Measurements from ENCODE around the gene LEMD2.

Gene LEMD2

DNA sequence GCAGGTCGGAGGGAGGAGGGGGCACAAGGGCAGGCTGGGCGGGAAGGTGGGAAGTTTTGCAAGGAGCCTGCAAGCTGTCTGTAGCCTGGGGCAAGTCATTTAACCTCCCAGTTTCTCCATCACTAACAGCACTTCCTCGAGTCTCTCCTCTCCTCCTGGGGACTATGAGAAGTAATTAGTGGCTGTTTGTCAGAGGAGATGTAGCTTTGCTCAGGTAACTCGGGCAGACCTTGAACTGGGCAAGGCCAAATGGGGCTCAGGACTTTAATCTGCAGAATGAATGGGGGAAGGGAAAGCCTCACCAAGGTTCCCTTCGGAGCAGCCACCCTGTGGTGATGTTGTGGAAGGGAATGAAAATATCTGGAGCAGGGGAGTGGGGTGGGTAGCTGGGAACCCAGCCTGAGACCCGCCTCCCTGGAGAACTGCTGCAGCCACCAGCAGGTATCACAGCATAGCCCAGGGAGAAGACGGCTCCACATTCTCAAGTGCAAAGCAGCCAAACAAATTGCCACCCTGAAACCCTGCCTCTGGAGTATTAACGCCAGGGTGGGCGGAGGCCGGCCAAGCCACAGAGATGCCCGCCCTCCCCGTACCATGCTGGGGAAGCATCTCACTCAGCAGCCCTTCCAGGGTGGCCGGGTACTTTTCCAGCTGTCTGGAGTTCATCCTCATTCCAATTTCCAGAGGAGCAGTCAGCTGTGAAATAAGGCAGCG, 6.1 kb upstream of the LEMD2 start:
- no peak for DNase-seq (ENCODE audit: low spot score)
- TF ChIP-seq, protein P1, sequence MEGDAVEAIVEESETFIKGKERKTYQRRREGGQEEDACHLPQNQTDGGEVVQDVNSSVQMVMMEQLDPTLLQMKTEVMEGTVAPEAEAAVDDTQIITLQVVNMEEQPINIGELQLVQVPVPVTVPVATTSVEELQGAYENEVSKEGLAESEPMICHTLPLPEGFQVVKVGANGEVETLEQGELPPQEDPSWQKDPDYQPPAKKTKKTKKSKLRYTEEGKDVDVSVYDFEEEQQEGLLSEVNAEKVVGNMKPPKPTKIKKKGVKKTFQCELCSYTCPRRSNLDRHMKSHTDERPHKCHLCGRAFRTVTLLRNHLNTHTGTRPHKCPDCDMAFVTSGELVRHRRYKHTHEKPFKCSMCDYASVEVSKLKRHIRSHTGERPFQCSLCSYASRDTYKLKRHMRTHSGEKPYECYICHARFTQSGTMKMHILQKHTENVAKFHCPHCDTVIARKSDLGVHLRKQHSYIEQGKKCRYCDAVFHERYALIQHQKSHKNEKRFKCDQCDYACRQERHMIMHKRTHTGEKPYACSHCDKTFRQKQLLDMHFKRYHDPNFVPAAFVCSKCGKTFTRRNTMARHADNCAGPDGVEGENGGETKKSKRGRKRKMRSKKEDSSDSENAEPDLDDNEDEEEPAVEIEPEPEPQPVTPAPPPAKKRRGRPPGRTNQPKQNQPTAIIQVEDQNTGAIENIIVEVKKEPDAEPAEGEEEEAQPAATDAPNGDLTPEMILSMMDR (IDR thresholded peaks at IDR 0.05; ENCODE audit: borderline replicate concordance, control extremely low read depth, extremely low read depth, insufficient read depth, missing control alignments): no peak
- in situ Hi-C loops (cut with MboI; ENCODE audit: low sequenced_read_pairs, unreplicated experiment): no loop called here

DNA sequence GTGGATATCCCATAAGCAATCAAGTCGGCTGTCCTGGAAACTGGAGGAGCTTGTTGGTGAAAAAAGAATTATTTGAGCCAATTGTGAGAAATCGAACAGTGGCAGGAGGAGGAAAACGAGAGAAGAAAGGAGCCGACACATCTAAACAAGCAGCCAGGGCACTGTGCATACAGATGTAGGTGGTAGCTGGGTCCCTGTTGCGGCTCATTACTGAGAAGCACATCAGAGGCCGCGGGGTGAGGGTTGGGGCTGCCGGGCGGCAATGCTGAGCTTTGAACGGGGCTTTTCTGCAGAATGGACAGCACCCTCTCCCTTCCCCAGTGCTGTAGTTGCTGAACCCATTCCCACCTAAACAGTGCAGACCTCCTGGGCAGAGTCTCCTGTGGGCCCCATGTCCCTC, 4.1 kb upstream of the LEMD2 start:
- no peak for DNase-seq (ENCODE audit: low spot score)
- in situ Hi-C loops (cut with MboI; ENCODE audit: low sequenced_read_pairs, unreplicated experiment): no loop called here
- TF ChIP-seq, protein P1 (IDR thresholded peaks at IDR 0.05; ENCODE audit: borderline replicate concordance, control extremely low read depth, extremely low read depth, insufficient read depth, missing control alignments): no peak

DNA sequence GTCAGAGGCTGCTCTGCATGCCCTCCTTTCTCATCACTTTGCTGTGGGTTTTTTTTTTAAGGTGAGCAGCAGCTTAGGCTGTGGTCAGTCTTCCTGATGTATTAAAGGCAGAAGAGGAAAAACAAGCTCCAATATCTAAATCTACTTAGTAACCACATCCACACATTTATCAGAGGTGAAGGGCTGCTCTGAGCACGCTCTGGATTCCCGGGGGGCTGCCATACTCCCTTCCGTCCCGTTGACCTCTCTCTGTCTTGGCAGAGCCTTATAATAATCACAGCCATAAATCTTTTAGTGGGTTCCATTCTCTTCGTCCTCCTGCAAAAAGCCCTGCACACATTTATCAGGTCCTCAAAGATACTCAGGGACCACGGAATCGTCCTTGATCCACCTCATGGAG, 2.7 kb upstream of the LEMD2 start:
- in situ Hi-C loops (cut with MboI; ENCODE audit: low sequenced_read_pairs, unreplicated experiment): no loop called here
- TF ChIP-seq, protein P1 (IDR thresholded peaks at IDR 0.05; ENCODE audit: borderline replicate concordance, control extremely low read depth, extremely low read depth, insufficient read depth, missing control alignments): no peak

DNA sequence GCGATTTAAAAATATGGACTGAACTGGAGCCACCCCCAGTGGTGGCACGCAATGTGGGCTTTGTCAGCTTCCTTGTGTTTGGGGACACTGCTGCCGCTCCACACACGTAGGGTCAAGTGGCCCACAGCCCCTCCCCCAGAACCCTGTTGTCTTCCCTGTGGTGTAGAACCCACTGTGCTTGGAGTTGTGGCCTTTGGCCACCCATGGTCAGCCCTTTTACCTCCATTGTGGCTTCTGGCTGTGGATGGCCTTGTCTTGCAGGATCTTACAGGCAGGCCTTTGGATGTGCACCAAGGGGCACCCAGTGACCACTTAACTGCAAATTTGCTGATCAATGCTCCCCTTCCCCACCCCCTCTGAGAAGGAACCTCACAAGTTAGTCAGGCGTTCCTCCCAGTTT, 2.0 kb upstream of the LEMD2 start:
- DNase-seq (ENCODE audit: low spot score): no peak
- TF ChIP-seq, protein P1 (IDR thresholded peaks at IDR 0.05; ENCODE audit: borderline replicate concordance, control extremely low read depth, extremely low read depth, insufficient read depth, missing control alignments): no peak
- in situ Hi-C loops (cut with MboI; ENCODE audit: low sequenced_read_pairs, unreplicated experiment): no loop called here

More for the DNA sequence above, 2.7 kb upstream of the LEMD2 start:
- no peak for DNase-seq (ENCODE audit: low spot score)

DNA sequence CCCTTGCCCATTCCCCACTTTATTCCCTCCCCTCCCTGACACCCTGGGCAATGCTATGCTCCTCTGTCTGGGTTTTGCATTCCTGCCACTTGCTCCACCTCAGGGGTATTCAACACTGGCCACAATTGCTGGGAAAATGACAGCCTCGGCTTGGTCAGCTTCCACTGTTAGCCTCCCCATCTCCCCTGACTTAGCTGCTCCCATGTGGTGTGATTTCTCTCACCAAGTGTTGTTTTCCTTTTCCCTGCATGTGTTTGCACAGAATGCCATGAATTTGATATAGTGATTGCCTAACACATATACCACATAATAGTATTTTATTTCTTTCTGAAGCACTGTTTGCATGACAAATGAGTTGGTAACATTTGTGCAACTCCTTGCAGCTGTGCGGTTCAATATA, 1.4 kb upstream of the LEMD2 start:
- DNase-seq (ENCODE audit: low spot score): no peak
- TF ChIP-seq, protein P1 (IDR thresholded peaks at IDR 0.05; ENCODE audit: borderline replicate concordance, control extremely low read depth, extremely low read depth, insufficient read depth, missing control alignments): no peak
- in situ Hi-C loops (cut with MboI; ENCODE audit: low sequenced_read_pairs, unreplicated experiment): no loop called here

DNA sequence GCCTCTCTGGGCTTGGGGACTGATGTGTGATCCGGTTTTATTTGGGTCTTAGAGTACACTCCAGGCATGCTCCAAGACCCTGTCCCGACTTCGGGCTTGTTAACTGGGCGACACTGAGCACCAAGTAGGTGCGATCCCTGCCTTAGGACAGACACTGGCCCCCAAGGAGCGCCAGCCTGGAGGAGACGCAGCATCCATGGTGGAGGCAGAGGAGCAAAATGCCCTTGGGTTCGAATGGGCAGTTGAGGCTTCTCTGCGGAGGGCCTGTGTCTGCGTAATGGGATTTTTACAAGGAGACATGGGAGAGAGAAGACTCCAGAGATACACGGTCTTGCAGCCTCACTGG, 593 bp upstream of the LEMD2 start:
- in situ Hi-C loops (cut with MboI; ENCODE audit: low sequenced_read_pairs, unreplicated experiment): no loop called here
- TF ChIP-seq, protein P1 (IDR thresholded peaks at IDR 0.05; ENCODE audit: borderline replicate concordance, control extremely low read depth, extremely low read depth, insufficient read depth, missing control alignments): no peak
- DNase-seq (ENCODE audit: low spot score): no peak

Measured in GM13976 (cell line).